Suprapubic skin (tissue), 4 donors: Measurements from ENCODE around the gene CTTNBP2.

Source experiments
- POLR2A ChIP-seq, 2 donors: fragments of 450-650 bp; IDR thresholded peaks; one replicate each; pipeline ENCODE4 v1.6.1; 2017; ENCODE audit warnings: antibody characterized with exemption in 2 of 2, mild to moderate bottlenecking in 2 of 2, moderate library complexity in 2 of 2
- POLR2AphosphoS5 ChIP-seq, 3 donors: sonication (generic); formaldehyde crosslinking; IDR thresholded peaks; one replicate each; pipeline ENCODE4 v1.6.1; 2017; ENCODE audit warnings: antibody characterized with exemption in 3 of 3
- TF ChIP-seq, protein P1 (sequence below), 2 donors: fragments of 200-600 bp in 1 of 2; fragments of 450-650 bp in 1 of 2; sonication (generic) in 1 of 2; IDR thresholded peaks; one replicate each; pipeline ENCODE4 v1.5.1; 2016 to 2019; ENCODE audit warnings: antibody characterized with exemption in 2 of 2, mild to moderate bottlenecking in 1 of 2, moderate library complexity in 1 of 2

GRCh38 chr7:117666689-117667088 is 206.6 kb downstream of the CTTNBP2 start:
- TF ChIP-seq POLR2A (IDR thresholded peaks at IDR 0.05) = no peak
- TF ChIP-seq, protein P1, sequence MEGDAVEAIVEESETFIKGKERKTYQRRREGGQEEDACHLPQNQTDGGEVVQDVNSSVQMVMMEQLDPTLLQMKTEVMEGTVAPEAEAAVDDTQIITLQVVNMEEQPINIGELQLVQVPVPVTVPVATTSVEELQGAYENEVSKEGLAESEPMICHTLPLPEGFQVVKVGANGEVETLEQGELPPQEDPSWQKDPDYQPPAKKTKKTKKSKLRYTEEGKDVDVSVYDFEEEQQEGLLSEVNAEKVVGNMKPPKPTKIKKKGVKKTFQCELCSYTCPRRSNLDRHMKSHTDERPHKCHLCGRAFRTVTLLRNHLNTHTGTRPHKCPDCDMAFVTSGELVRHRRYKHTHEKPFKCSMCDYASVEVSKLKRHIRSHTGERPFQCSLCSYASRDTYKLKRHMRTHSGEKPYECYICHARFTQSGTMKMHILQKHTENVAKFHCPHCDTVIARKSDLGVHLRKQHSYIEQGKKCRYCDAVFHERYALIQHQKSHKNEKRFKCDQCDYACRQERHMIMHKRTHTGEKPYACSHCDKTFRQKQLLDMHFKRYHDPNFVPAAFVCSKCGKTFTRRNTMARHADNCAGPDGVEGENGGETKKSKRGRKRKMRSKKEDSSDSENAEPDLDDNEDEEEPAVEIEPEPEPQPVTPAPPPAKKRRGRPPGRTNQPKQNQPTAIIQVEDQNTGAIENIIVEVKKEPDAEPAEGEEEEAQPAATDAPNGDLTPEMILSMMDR (IDR thresholded peaks at IDR 0.05) = no peak
- TF ChIP-seq POLR2AphosphoS5 (IDR thresholded peaks at IDR 0.05) = no peak
